A549 (cell line): ENCODE results near the gene RABEP1. TPM values are rescaled to one million over a fixed set of nuclear protein-coding genes. Genes with fewer than 3 reads are reported as not detected.

Experiments used
- ATAC-seq, 2 experiments: fragments of 200-7000 bp in 1 of 2; fragments of >200 bp in 1 of 2; cut with Nextera tagmentation in 1 of 2; cut with Tn5 transposase in 1 of 2; 3 replicates each; pipeline versions ENCODE4 v1.8.0 to v1.9.1; 2018 to 2020; ENCODE audit warnings: mild to moderate bottlenecking in 1 of 2, moderate library complexity in 1 of 2
- CTCF ChIA-PET: fragments of 300-600 bp; sonication (Branson Sonifier 250); formaldehyde crosslinking; extraction: SDS; loops from one replicate; lab custom pipeline; 2021; ENCODE audit warnings: antibody characterized with exemption, inconsistent platforms; lab: Yijun Ruan, JAX
- POLR2A ChIA-PET: fragments of 350-600 bp; formaldehyde crosslinking; extraction: SDS; loops from one replicate; lab custom pipeline; 2021; ENCODE audit warnings: antibody characterized with exemption, inconsistent platforms; lab: Yijun Ruan, JAX
- DNase-seq, 2 experiments: peaks; one replicate each; pipeline versions ENCODE4 v3.0.0 to v3.0.0-alpha.2; 2011 to 2016; ENCODE audit warnings: low read depth in 1 of 2, low spot score in 1 of 2
- FAIRE-seq: peaks from 2 replicates; lab custom pipeline; 2011; peaks lifted over from hg19 to GRCh38; lab: Jason Lieb, UNC
- H3K27ac ChIP-seq, 2 experiments: fragments of >200 bp; sonication (Bioruptor Twin); formaldehyde crosslinking; 3 replicates each; pipeline ENCODE4 v1.5.1; 2016 to 2017
- H3K4me1 ChIP-seq: fragments of >200 bp; sonication (Bioruptor Twin); formaldehyde crosslinking; 3 replicates; pipeline ENCODE4 v1.6.1; 2016
- H3K4me2 ChIP-seq: fragments of >200 bp; sonication (Bioruptor Twin); formaldehyde crosslinking; 3 replicates; pipeline ENCODE4 v1.6.1; 2016
- H3K4me3 ChIP-seq: fragments of >200 bp; sonication (Bioruptor Twin); formaldehyde crosslinking; 3 replicates; pipeline ENCODE4 v1.5.1; 2016
- H3K9me3 ChIP-seq: fragments of >200 bp; sonication (Bioruptor Twin); formaldehyde crosslinking; 3 replicates; pipeline ENCODE4 v1.6.1; 2016
- EHMT2 ChIP-seq: fragments of 200-600 bp; sonication (generic); IDR thresholded peaks from 2 replicates; pipeline ENCODE4 v1.6.1; 2016; ENCODE audit warnings: antibody characterized with exemption, low read depth, mild to moderate bottlenecking, moderate library complexity
- HDAC2 ChIP-seq: fragments of 200-600 bp; sonication (generic); IDR thresholded peaks from 2 replicates; pipeline ENCODE4 v1.6.1; 2016
- HOXB5 ChIP-seq: fragments of 250-450 bp; sonication (Bioruptor Pico); IDR thresholded peaks from 2 replicates; pipeline ENCODE4 v1.5.0; 2020; ENCODE audit warnings: mild to moderate bottlenecking, moderate library complexity
- MAFK ChIP-seq: fragments of 450-650 bp; IDR thresholded peaks from 2 replicates; pipeline ENCODE4 v1.6.1; 2014; ENCODE audit not compliant: partially characterized antibody
- RAD21 ChIP-seq, 2 experiments: fragments of >200 bp in 1 of 2; sonication (Bioruptor Twin) in 1 of 2; formaldehyde crosslinking in 1 of 2; IDR thresholded peaks in 1 of 2; conservative IDR thresholded peaks in 1 of 2; 2 replicates in 1 of 2; 3 replicates in 1 of 2; pipeline ENCODE4 v1.6.1; 2012 to 2018; ENCODE audit warnings: inconsistent platforms in 1 of 2
- REST ChIP-seq: fragments of 200-600 bp; sonication (generic); IDR thresholded peaks from 2 replicates; pipeline ENCODE4 v1.6.1; 2016; ENCODE audit warnings: antibody characterized with exemption, mild to moderate bottlenecking, moderate library complexity
- RFX5 ChIP-seq: fragments of 450-650 bp; IDR thresholded peaks from 2 replicates; pipeline ENCODE4 v1.7.1; 2014; ENCODE audit warnings: antibody characterized with exemption, mild to moderate bottlenecking, moderate library complexity
- RNF2 ChIP-seq: fragments of 200-600 bp; sonication (generic); IDR thresholded peaks from 2 replicates; pipeline ENCODE4 v1.6.1; 2016; ENCODE audit warnings: low read depth, mild to moderate bottlenecking, antibody characterized with exemption, moderate library complexity, borderline replicate concordance
- SMC3 ChIP-seq: fragments of >200 bp; sonication (Bioruptor Twin); formaldehyde crosslinking; IDR thresholded peaks from 3 replicates; pipeline ENCODE4 v1.6.1; 2018; ENCODE audit warnings: inconsistent platforms
- SREBF2 ChIP-seq: fragments of 450-650 bp; IDR thresholded peaks from 2 replicates; pipeline ENCODE4 v1.6.1; 2014; ENCODE audit warnings: mild to moderate bottlenecking, moderate library complexity
- TFCP2L1 ChIP-seq: fragments of 250-450 bp; sonication (Bioruptor Pico); IDR thresholded peaks from 2 replicates; pipeline ENCODE4 v1.5.0; 2021; ENCODE audit warnings: mild to moderate bottlenecking
- TP53 ChIP-seq: fragments of 250-450 bp; sonication (Bioruptor Pico); IDR thresholded peaks from 2 replicates; pipeline ENCODE4 v1.5.0; 2021; ENCODE audit warnings: mild to moderate bottlenecking, moderate library complexity
- ZC3H11A ChIP-seq: fragments of 450-650 bp; IDR thresholded peaks from 2 replicates; pipeline ENCODE4 v1.6.1; 2014; ENCODE audit warnings: antibody characterized with exemption, mild to moderate bottlenecking
- WGBS: methylation state at CpG from one replicate; pipeline ENCODE4 v1.1.6; 2017; ENCODE audit errors: missing lambda C conversion rate; 5-methylcytosine and 5-hydroxymethylcytosine counted together
- polyA plus RNA-seq, 4 experiments: library from polyadenylated mRNA; depleted of rRNA in 3 of 4; stranded (reverse); fragments of >200 nt; fragmentation: RNase III in 1 of 4; extraction: RNeasy Plus Mini Kit Qiagen cat#74134 plus additional on column Dnase treatment in 1 of 4; gene quantifications; 2 replicates in 3 of 4; 3 replicates in 1 of 4; pipeline ENCODE4 v1.2.3, GENCODE V29; 2011 to 2017
- TF ChIP-seq, protein P1 (sequence below): fragments of >200 bp; sonication (Bioruptor Twin); formaldehyde crosslinking; IDR thresholded peaks from 3 replicates; pipeline ENCODE4 v1.5.1; 2016

Gene RABEP1
- polyA plus RNA-seq, 2 of the 4 experiments (the other 2 are of a cell fraction), result 44.7 to 65.5 TPM

DNA sequence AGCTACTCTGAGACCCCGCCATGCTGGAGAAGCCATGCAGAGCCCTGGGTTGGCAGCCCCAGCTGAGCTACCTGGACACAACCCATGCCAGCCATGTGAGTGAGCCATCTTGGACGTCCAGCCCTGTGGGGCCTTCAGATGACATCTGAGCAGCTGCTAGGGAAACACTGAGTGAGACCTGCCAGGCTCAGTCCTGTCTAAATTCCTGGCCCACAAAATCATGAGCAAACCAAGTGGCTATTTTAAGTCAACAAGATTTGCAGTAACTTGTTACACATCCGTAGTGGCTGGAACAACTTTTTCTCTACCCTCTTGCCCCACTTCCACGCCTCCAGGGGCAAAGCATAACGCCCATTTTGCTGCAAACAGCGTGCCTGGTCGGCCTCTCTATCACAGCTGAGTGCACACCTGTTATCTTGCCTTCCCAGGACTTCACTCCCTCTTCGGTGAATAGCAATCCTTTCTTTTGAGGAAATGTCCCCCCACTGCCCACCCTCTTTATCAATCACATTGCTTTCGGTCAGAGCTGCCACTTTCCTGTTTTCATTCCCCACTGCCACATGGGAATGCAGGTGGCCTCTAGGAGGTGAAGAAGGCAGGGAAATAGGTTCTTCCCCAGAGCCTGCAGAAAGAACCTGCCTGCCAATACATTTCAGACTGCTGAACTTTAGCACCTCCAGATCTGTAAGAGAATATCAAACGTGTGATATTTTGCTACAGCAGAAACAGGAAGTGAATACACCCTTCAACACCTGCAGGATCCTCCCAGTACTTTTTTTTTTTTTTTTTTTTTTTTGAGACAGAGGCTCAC, 40.0 kb upstream of the RABEP1 start:
- H3K4me1 ChIP-seq, result 0 out of 3 replicates have a peak, but pooled peaks cover 3% of the 10 kb centered on the region
- no peaks in the 10 kb centered on the region; the same call in 2 of the 3 replicates for H3K9me3 ChIP-seq
- TF ChIP-seq SMC3, result no peak
- TF ChIP-seq REST, result no peak
- TF ChIP-seq RAD21 (conservative IDR thresholded peaks at IDR 0.05 in 1 of 2, IDR thresholded peaks at IDR 0.05 in 1 of 2), result no peak
- no peak for TF ChIP-seq EHMT2
- TF ChIP-seq SREBF2, result no peak
- TF ChIP-seq TP53 (CRISPR knock-in tag), result no peak
- TF ChIP-seq ZC3H11A, result no peak
- no peak for TF ChIP-seq HOXB5 (CRISPR knock-in tag)
- TF ChIP-seq RFX5, result no peak
- TF ChIP-seq RNF2, result no peak
- no peak for TF ChIP-seq MAFK
- TF ChIP-seq, protein P1, sequence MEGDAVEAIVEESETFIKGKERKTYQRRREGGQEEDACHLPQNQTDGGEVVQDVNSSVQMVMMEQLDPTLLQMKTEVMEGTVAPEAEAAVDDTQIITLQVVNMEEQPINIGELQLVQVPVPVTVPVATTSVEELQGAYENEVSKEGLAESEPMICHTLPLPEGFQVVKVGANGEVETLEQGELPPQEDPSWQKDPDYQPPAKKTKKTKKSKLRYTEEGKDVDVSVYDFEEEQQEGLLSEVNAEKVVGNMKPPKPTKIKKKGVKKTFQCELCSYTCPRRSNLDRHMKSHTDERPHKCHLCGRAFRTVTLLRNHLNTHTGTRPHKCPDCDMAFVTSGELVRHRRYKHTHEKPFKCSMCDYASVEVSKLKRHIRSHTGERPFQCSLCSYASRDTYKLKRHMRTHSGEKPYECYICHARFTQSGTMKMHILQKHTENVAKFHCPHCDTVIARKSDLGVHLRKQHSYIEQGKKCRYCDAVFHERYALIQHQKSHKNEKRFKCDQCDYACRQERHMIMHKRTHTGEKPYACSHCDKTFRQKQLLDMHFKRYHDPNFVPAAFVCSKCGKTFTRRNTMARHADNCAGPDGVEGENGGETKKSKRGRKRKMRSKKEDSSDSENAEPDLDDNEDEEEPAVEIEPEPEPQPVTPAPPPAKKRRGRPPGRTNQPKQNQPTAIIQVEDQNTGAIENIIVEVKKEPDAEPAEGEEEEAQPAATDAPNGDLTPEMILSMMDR, result no peak
- ChIA-PET POLR2A (no interaction called here), CTCF (interaction anchor here (0.6 kb wide), 1 partner anchor 45 kb away, joined by 3 read pairs; no protein-coding TSS in a partner anchor)
- no peak overlapping the region for H3K27ac ChIP-seq
- WGBS, result 50% methylated on average over 10 of the region's 10 CpGs
- DNase-seq (no peak), ATAC-seq (no peak), FAIRE-seq (no peak)
- H3K4me2 ChIP-seq, result no peak overlapping the region
- no peak overlapping the region for H3K4me3 ChIP-seq

GRCh38 chr17:5247621-5248020, 34.5 kb upstream of the RABEP1 start:
- Histone ChIP-seq H3K27ac (no peak overlapping the region), H3K9me3 (no peaks in the 10 kb centered on the region), H3K4me1 (no peaks in the 10 kb centered on the region), H3K4me3 (no peak overlapping the region), H3K4me2 (no peak overlapping the region)
- POLR2A ChIA-PET, result no interaction called here
- FAIRE-seq (no peak), DNase-seq (no peak), ATAC-seq (no peak)
- 73% methylated on average over 8 of the region's 8 CpGs for WGBS
- CTCF ChIA-PET, result interaction anchor here (0.6 to 3.6 kb wide), 5 partner anchors 13 to 194 kb away, joined by 3 to 20 read pairs (median 6); partner anchors contain the start of genes C1QBP and SCIMP
- TF ChIP-seq, protein P1, result no peak
- TF ChIP-seq HDAC2 (no peak), TFCP2L1 (CRISPR knock-in tag) (no peak)
